Measurements from ENCODE around the gene PSMD13.
A peak's percentile ranks its signal among the peaks of the same experiment; 100 is the strongest.

- peak; percentile 29 for TF ChIP-seq POLR2AphosphoS5 (IDR thresholded peaks at IDR 0.05; ENCODE audit: low read depth)
- peak; percentile 14 for TF ChIP-seq REST (IDR thresholded peaks at IDR 0.05; ENCODE audit: insufficient replicate concordance, low read depth)
- TF ChIP-seq CTCF (IDR thresholded peaks at IDR 0.05; ENCODE audit: insufficient read depth, low read length): no peak
- TF ChIP-seq SPI1 (IDR thresholded peaks at IDR 0.05; ENCODE audit: borderline replicate concordance, low read depth): peak; percentile 76; the same call in 1 of the 2 replicates
These were observed 28.4 kb upstream of the PSMD13 start for GRCh38 chr11:208181-208916.
